ENCODE measurements around the gene LAX1. TPM values are rescaled to one million over a fixed set of nuclear protein-coding genes. Genes with fewer than 3 reads are reported as not detected.
A peak's percentile ranks its signal among the peaks of the same experiment; 100 is the strongest.

The LAX1 gene
- total and polyA plus RNA-seq, 10 of the 15 experiments (the other 5 are each of a cell fraction or from before 2014, with no cell fraction given) = 2.1 to 15.0 (median 9.0) TPM

DNA sequence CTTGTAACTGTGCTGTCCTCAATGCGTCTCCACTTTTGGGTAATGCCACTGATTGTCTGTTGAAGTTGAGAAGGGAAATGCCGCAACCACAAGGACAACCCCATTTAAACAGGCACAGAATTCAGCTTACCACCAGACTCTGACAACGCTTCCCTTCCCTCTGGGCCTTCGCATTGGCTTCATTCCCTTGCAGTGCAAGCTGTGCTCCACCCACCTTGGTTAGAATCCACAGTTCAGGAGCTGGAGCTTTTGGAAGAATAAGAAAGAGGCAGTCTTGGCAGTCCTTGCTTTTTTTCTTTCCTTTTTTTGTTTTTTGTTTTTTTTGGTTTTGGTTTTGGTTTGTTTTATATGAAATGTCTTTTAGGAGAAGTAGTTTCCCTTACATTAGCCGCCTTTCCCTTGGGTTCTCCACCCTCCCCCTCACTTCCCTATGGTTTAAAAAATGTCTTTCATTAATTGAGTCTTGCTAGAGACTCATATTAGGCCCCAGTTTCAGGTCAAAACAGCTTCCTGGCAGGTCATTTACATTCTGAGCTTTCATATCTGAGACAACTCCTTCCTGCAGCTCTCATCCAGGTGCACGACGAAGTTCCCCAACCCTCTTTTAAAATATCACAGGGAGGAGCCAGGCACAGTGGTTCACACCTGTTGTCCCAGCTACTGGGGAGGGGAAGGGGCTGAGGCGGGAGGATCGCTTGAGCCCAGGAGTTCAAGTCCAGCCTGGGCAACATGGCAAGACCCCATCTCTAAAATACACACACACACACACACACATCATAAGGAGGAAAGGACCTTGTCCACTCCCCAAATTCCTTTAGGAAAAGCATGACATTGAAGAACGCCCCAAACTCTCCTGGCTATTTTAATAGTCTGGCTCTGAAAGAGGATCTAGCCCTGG is 20.7 kb upstream of the LAX1 start:
- ChIA-PET SMC1A (ENCODE audit: uncharacterized antibody, unreplicated experiment) (interaction anchor here (0.6 to 1.0 kb wide), 2 partner anchors 21 to 1357 kb away, joined by 3 read pairs; partner anchors contain the start of gene LAX1), RAD21 (ENCODE audit: unreplicated experiment) (interaction anchor here (1.2 kb wide), 1 partner anchor 42 kb away, joined by 4 read pairs; no protein-coding TSS in a partner anchor), CTCF (interaction anchor here (0.6 kb wide), 1 partner anchor 384 kb away, joined by 3 read pairs; no protein-coding TSS in a partner anchor), POLR2A (no interaction called here)
- TF ChIP-seq IKZF2 (IDR thresholded peaks at IDR 0.05) = peak in 1 of 2 experiments; percentile 27; a peak in 1 of 4 replicates
- TF ChIP-seq KDM1A (IDR thresholded peaks at IDR 0.05; ENCODE audit: borderline replicate concordance) = no peak
- peak; percentile 29; the same call in 1 of the 2 replicates for TF ChIP-seq EED (IDR thresholded peaks at IDR 0.05; ENCODE audit: low read depth)
- peak; percentile 75 for TF ChIP-seq RUNX3 (IDR thresholded peaks at IDR 0.05; ENCODE audit: low read length)
- TF ChIP-seq, protein P1, sequence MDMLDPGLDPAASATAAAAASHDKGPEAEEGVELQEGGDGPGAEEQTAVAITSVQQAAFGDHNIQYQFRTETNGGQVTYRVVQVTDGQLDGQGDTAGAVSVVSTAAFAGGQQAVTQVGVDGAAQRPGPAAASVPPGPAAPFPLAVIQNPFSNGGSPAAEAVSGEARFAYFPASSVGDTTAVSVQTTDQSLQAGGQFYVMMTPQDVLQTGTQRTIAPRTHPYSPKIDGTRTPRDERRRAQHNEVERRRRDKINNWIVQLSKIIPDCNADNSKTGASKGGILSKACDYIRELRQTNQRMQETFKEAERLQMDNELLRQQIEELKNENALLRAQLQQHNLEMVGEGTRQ (IDR thresholded peaks at IDR 0.05; ENCODE audit: borderline replicate concordance, low read depth, low read length) = no peak
- TF ChIP-seq, protein P2, sequence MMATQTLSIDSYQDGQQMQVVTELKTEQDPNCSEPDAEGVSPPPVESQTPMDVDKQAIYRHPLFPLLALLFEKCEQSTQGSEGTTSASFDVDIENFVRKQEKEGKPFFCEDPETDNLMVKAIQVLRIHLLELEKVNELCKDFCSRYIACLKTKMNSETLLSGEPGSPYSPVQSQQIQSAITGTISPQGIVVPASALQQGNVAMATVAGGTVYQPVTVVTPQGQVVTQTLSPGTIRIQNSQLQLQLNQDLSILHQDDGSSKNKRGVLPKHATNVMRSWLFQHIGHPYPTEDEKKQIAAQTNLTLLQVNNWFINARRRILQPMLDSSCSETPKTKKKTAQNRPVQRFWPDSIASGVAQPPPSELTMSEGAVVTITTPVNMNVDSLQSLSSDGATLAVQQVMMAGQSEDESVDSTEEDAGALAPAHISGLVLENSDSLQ (IDR thresholded peaks at IDR 0.05) = peak; percentile 16; the same call in 1 of the 2 replicates
- TF ChIP-seq, protein P3, sequence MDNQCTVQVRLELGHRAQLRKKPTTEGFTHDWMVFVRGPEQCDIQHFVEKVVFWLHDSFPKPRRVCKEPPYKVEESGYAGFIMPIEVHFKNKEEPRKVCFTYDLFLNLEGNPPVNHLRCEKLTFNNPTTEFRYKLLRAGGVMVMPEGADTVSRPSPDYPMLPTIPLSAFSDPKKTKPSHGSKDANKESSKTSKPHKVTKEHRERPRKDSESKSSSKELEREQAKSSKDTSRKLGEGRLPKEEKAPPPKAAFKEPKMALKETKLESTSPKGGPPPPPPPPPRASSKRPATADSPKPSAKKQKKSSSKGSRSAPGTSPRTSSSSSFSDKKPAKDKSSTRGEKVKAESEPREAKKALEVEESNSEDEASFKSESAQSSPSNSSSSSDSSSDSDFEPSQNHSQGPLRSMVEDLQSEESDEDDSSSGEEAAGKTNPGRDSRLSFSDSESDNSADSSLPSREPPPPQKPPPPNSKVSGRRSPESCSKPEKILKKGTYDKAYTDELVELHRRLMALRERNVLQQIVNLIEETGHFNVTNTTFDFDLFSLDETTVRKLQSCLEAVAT (IDR thresholded peaks at IDR 0.05) = no peak
- Histone ChIP-seq H4K20me1 (ENCODE audit: control insufficient read depth, insufficient read depth) (no peaks in the 10 kb centered on the region), H3K4me3 (peak overlapping the region; percentile 10; the same call in 1 of the 2 replicates), H3K4me2 (ENCODE audit: control insufficient read depth, insufficient read depth) (peak overlapping the region; percentile 56), H3K27ac (ENCODE audit: control insufficient read depth, insufficient read depth) (peak overlapping the region; percentile 66), H3K27me3 (replicated peaks in 1 of 2; ENCODE audit: control insufficient read depth in 2 of 2, insufficient read depth in 2 of 2, low read length in 1 of 2) (no peaks in the 10 kb centered on the region), H3K79me2 (ENCODE audit: control insufficient read depth, insufficient read depth, low read length) (no peaks in the 10 kb centered on the region), H3K9me3 (replicated peaks; ENCODE audit: control insufficient read depth, insufficient read depth, low read length) (no peaks in the 10 kb centered on the region), H3K4me1 (ENCODE audit: control insufficient read depth, insufficient read depth, low read length) (peaks cover 12% of the 10 kb centered on the region), H3K36me3 (ENCODE audit: control insufficient read depth in 2 of 2, insufficient read depth in 2 of 2, low read length in 1 of 2) (no peaks in the 10 kb centered on the region), H2AFZ (ENCODE audit: control insufficient read depth, low read depth, low read length) (peak overlapping the region; percentile 51), H3K9ac (ENCODE audit: control insufficient read depth, insufficient read depth, low read length) (no peak overlapping the region)
- intact Hi-C loops (cut with micrococcal nuclease; ENCODE audit: unreplicated experiment) (no loop called here), in situ Hi-C loops (cut with MboI) (no loop called here)
- ATAC-seq (peak; percentile 54), DNase-seq (ENCODE audit: low read depth, low spot score) (no peak), FAIRE-seq (no peak)
- WGBS (ENCODE audit: insufficient coverage, insufficient replicate concordance, low lambda C conversion rate, missing lambda C conversion rate) = 20% methylated on average over 10 of the region's 10 CpGs
- BruUV-seq (replicated peaks) = no TSS peak

Data from GM12878 (cell line).